Activated naive CD8-positive, alpha-beta T cell treated with anti-CD3 and anti-CD28 coated beads for 36 hours (primary cell): Measurements from ENCODE around the gene C1orf115. TPM values are rescaled to one million over a fixed set of nuclear protein-coding genes. Genes with fewer than 3 reads are reported as not detected.
"Not testable (repeated sequence)": the region's sequence is repeated elsewhere in the genome, so short reads cannot be mapped to it uniquely, and the experiment has no call there.

Experiments used
- DNase-seq: peaks from one replicate; pipeline ENCODE4 v3.0.0; 2021
- H3K27ac Mint-ChIP-seq: one replicate; pipeline ENCODE4 v1.8.0; 2022; ENCODE audit warnings: mild to moderate bottlenecking, moderate library complexity, mixed read lengths
- H3K27me3 Mint-ChIP-seq: one replicate; pipeline ENCODE4 v1.8.0; 2022; ENCODE audit warnings: mild to moderate bottlenecking, mixed read lengths
- H3K36me3 Mint-ChIP-seq: one replicate; pipeline ENCODE4 v1.8.0; 2021; ENCODE audit warnings: mild to moderate bottlenecking, mixed read lengths
- H3K4me1 Mint-ChIP-seq: one replicate; pipeline ENCODE4 v1.8.0; 2021; ENCODE audit warnings: mixed read lengths
- H3K4me3 Mint-ChIP-seq: one replicate; pipeline ENCODE4 v1.8.0; 2022; ENCODE audit warnings: mild to moderate bottlenecking, moderate library complexity, mixed read lengths
- H3K9me3 Mint-ChIP-seq: one replicate; pipeline ENCODE4 v1.8.0; 2022; ENCODE audit warnings: mixed read lengths
- total RNA-seq, 2 experiments: library from RNA; stranded (reverse); gene quantifications; one replicate each; pipeline ENCODE4 v1.2.3, GENCODE V29; 2021

C1orf115 gene
- under 1 TPM; 0.33 to 0.38 TPM for total RNA-seq

GRCh38 chr1:220690140-220691052 is at the start of gene C1orf115:
Gene C1orf115, plus strand, starts transcription at chr1:220690363. Its CDS starts 40 bp downstream, at chr1:220690403.
- H3K4me3 Mint-ChIP-seq = peak within 1 kb of the TSS; percentile 78
- no peaks in the 10 kb centered on the region for H3K9me3 Mint-ChIP-seq
- peak; percentile 78 for DNase-seq
- H3K27ac Mint-ChIP-seq = no peak within 1 kb of the TSS
- H3K36me3 Mint-ChIP-seq = no peaks in the 10 kb centered on the region
- peaks cover 4% of the 10 kb centered on the region for H3K4me1 Mint-ChIP-seq
- H3K27me3 Mint-ChIP-seq = peaks cover 26% of the 10 kb centered on the region

- H3K9me3 Mint-ChIP-seq = no peaks in the 10 kb centered on the region
- no peak overlapping the region for H3K4me3 Mint-ChIP-seq
- no peak for DNase-seq
- peaks cover 23% of the 10 kb centered on the region for H3K27me3 Mint-ChIP-seq
- H3K36me3 Mint-ChIP-seq = no peaks in the 10 kb centered on the region
- H3K27ac Mint-ChIP-seq = no peak overlapping the region
- H3K4me1 Mint-ChIP-seq = no peaks in the 10 kb centered on the region
Observed at GRCh38 chr1:220642285-220642684, 47.9 kb upstream of the C1orf115 start.

- Mint-ChIP-seq H3K36me3 (no peaks in the 10 kb centered on the region), H3K4me3 (no peak overlapping the region), H3K9me3 (no peaks in the 10 kb centered on the region), H3K4me1 (no peaks in the 10 kb centered on the region), H3K27ac (no peak overlapping the region), H3K27me3 (no peaks in the 10 kb centered on the region)
- DNase-seq = no peak
Observed at GRCh38 chr1:220652995-220653394, 37.2 kb upstream of the C1orf115 start.

GRCh38 chr1:220655509-220655908 is 34.7 kb upstream of the C1orf115 start:
- no peak for DNase-seq
- no peak overlapping the region for H3K27ac Mint-ChIP-seq
- H3K27me3 Mint-ChIP-seq = peaks cover 6% of the 10 kb centered on the region

DNA sequence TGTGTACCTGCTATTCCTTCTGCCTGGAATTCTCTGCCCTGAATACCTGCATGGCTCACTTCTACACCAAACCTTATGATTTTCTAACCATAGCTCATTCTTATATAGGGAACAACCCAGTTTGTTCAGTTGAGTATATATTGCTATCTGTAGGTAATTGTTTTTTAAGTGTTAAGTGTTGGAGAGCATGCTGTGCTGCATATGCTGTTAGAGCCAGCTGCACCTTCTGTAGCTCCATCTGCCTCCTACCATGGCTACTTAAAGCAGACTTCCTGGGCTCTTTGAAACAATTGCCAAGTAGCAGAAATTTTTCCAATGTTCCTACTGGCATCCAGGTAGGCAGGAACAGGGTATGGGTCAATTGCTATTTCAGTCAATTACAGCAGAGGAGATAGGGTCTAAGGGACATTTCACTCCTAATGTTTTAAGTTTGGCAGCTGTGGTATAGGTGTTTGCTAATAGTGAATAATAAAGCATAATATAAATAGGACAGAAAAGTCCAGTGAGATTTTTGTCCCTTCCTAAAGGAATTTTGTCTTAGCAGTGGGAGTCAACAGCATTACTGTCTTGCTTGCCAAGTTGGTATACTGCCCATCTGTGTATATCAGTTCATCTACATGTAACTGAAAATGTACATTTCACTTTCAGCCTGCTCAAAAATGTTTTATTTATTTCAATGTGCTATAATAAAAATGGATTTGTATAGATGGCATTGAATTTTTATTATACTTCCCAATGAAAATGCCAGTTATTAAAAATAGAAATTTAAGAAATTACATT is 34.0 kb upstream of the C1orf115 start:
- H3K27ac Mint-ChIP-seq = no peak overlapping the region
- H3K9me3 Mint-ChIP-seq = no peaks in the 10 kb centered on the region
- peaks cover 6% of the 10 kb centered on the region for H3K27me3 Mint-ChIP-seq
- no peaks in the 10 kb centered on the region for H3K36me3 Mint-ChIP-seq
- no peaks in the 10 kb centered on the region for H3K4me1 Mint-ChIP-seq
- no peak overlapping the region for H3K4me3 Mint-ChIP-seq
- DNase-seq = no peak

More at GRCh38 chr1:220655509-220655908, 34.7 kb upstream of the C1orf115 start:
- Mint-ChIP-seq H3K36me3 (no peaks in the 10 kb centered on the region), H3K4me3 (no peak overlapping the region), H3K4me1 (no peaks in the 10 kb centered on the region), H3K9me3 (no peaks in the 10 kb centered on the region)

DNA sequence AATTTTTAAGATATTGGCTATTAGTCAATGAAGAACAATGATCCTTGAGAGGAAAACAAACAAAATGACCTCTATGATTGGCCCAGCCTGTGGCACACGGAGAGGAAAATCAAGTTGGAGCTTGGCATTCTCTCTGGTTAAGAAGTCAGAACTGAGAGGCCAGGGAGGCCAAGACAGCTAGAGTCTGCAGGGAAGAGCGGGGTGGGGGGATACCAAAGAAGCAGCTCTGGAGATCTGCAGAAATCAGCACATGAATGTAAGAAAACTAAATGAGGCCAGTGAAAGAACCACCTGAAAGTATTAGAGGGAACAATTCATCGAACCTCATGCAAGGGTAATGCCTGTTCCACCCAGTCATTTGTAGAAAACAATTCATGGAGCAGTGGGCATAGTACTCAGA is 23.8 kb upstream of the C1orf115 start:
- H3K4me1 Mint-ChIP-seq = no peaks in the 10 kb centered on the region

DNA sequence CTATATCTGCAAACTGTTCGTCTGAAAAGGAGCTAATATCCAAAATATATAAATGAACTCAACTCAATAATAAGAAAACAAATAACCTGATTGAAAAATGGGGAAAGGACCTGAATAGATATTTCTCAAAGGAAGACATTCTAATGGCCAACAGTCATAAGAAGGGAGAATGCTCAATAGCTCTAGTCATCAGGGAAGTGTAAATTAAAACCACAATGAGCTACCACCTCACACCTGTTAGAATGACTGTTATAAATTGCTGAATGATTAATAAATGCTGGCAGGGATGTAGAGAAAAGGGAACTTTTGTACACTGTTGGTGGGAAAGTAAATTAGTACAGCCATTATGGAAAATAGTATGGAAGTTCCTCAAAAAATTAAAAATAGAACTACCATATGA is 21.2 kb upstream of the C1orf115 start:
- no peak for DNase-seq
- no peak overlapping the region for H3K27ac Mint-ChIP-seq
- H3K4me3 Mint-ChIP-seq = no peak overlapping the region
- no peaks in the 10 kb centered on the region for H3K4me1 Mint-ChIP-seq
- peaks cover 8% of the 10 kb centered on the region for H3K9me3 Mint-ChIP-seq
- no peaks in the 10 kb centered on the region for H3K36me3 Mint-ChIP-seq
- peaks cover 7% of the 10 kb centered on the region for H3K27me3 Mint-ChIP-seq

More for the DNA sequence above, 23.8 kb upstream of the C1orf115 start:
- Mint-ChIP-seq H3K27ac (no peak overlapping the region), H3K27me3 (peaks cover 25% of the 10 kb centered on the region), H3K4me3 (no peak overlapping the region), H3K9me3 (peaks cover 8% of the 10 kb centered on the region), H3K36me3 (no peaks in the 10 kb centered on the region)
- no peak for DNase-seq

GRCh38 chr1:220670365-220670764 is 19.8 kb upstream of the C1orf115 start:
- Mint-ChIP-seq H3K9me3 (peaks cover 8% of the 10 kb centered on the region), H3K4me3 (no peak overlapping the region)
- DNase-seq = no peak

DNA sequence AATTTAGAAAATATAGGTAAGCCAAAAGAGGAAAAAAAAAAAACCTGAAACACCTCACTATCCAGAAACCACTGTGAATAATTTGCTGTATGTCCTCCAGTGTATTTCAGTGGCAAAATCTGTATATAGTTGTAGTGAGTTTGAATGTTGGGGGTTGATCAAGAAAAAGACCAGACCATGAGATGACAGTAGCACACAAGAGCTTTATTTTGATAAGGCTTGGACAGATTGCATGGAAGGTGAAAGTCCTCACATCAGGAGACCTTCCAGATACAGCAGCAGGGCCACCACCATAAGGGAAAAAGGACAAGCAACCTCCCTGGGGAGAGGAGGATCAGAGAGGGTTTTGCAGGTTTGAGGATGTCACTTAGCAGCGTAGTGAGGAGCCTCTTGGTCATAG is 16.2 kb upstream of the C1orf115 start:
- no peaks in the 10 kb centered on the region for H3K36me3 Mint-ChIP-seq
- no peaks in the 10 kb centered on the region for H3K4me1 Mint-ChIP-seq
- peaks cover 8% of the 10 kb centered on the region for H3K9me3 Mint-ChIP-seq
- no peak overlapping the region for H3K27ac Mint-ChIP-seq
- no peak overlapping the region for H3K4me3 Mint-ChIP-seq
- DNase-seq = no peak
- no peaks in the 10 kb centered on the region for H3K27me3 Mint-ChIP-seq

More at GRCh38 chr1:220670365-220670764, 19.8 kb upstream of the C1orf115 start:
- no peaks in the 10 kb centered on the region for H3K36me3 Mint-ChIP-seq
- no peaks in the 10 kb centered on the region for H3K4me1 Mint-ChIP-seq
- no peak overlapping the region for H3K27ac Mint-ChIP-seq
- peaks cover 3% of the 10 kb centered on the region for H3K27me3 Mint-ChIP-seq

GRCh38 chr1:220677251-220677650 is 12.9 kb upstream of the C1orf115 start:
- Mint-ChIP-seq H3K9me3 (no peaks in the 10 kb centered on the region), H3K4me1 (no peaks in the 10 kb centered on the region), H3K36me3 (no peaks in the 10 kb centered on the region), H3K4me3 (no peak overlapping the region), H3K27ac (no peak overlapping the region), H3K27me3 (peaks cover 3% of the 10 kb centered on the region)
- DNase-seq = no peak

GRCh38 chr1:220680085-220680687 is 10.0 kb upstream of the C1orf115 start:
- no peaks in the 10 kb centered on the region for H3K36me3 Mint-ChIP-seq
- no peaks in the 10 kb centered on the region for H3K9me3 Mint-ChIP-seq
- H3K4me1 Mint-ChIP-seq = no peaks in the 10 kb centered on the region
- H3K27ac Mint-ChIP-seq = no peak overlapping the region
- DNase-seq = peak; percentile 4
- H3K4me3 Mint-ChIP-seq = no peak overlapping the region
- H3K27me3 Mint-ChIP-seq = peaks cover 7% of the 10 kb centered on the region

DNA sequence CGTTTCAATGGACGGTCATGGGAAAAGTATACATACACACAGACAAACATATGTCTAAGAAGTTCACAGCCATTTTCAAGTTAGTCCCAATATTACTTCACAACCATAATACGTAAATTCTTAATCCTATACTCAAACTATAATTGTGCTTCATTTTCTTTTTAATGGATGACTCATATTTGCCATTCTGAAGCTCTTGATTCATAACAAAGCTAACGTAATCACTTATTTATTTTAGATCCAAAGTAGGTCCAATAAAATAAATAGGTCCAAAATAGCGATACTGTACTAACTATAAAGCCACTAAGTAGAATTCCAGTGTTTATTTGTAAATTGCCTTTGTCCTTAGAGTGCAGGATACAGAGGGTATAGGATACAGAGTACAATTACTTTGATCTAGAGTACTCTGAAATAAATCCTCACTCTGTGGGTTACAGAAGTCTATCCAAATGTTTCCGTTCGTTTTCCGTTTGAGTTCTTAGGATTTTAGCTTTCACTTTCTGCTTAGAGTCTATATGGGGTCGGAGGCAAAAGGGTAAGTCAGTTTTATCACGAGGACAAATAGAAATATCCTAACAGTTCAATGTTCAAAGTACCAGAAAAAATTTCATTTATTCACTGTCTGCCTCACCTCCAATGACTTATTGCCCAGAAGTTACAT is 8.8 kb upstream of the C1orf115 start:
- DNase-seq = no peak
- H3K27ac Mint-ChIP-seq = no peak overlapping the region
- H3K4me3 Mint-ChIP-seq = no peak overlapping the region
- no peaks in the 10 kb centered on the region for H3K4me1 Mint-ChIP-seq
- H3K9me3 Mint-ChIP-seq = no peaks in the 10 kb centered on the region
- no peaks in the 10 kb centered on the region for H3K36me3 Mint-ChIP-seq
- H3K27me3 Mint-ChIP-seq = peaks cover 7% of the 10 kb centered on the region

- no peaks in the 10 kb centered on the region for H3K36me3 Mint-ChIP-seq
- no peaks in the 10 kb centered on the region for H3K9me3 Mint-ChIP-seq
- no peaks in the 10 kb centered on the region for H3K4me1 Mint-ChIP-seq
- no peak overlapping the region for H3K27ac Mint-ChIP-seq
- no peak overlapping the region for H3K4me3 Mint-ChIP-seq
- H3K27me3 Mint-ChIP-seq = peaks cover 7% of the 10 kb centered on the region
- DNase-seq = no peak
Observed at GRCh38 chr1:220682901-220683576, 7.1 kb upstream of the C1orf115 start.

GRCh38 chr1:220683716-220684115 is 6.4 kb upstream of the C1orf115 start:
- not testable (repeated sequence) for H3K27ac Mint-ChIP-seq, DNase-seq, H3K27me3 Mint-ChIP-seq, H3K4me3 Mint-ChIP-seq, H3K36me3 Mint-ChIP-seq, H3K9me3 Mint-ChIP-seq, H3K4me1 Mint-ChIP-seq
